Measurements from ENCODE around the gene PADI3.

Gene PADI3

DNA sequence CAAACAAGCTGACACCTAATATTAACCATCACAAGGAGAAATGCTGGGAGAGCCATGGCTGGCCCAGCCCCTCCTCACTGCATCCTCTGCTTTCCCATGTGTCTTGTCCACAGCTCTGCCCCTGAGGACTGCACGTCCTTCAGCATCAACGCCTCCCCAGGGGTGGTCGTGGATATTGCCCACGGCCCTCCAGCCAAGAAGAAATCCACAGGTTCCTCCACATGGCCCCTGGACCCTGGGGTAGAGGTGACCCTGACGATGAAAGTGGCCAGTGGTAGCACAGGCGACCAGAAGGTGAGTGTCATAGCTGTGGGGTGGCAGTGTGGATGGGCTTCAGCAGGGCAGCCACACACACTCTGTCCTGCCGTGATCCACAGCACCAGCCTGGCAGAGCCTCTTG, 82.0 kb downstream of the PADI3 start:
- H3K9me3 ChIP-seq (ENCODE audit: low read length): no peaks in the 10 kb centered on the region
- no peak overlapping the region for H3K4me3 ChIP-seq (ENCODE audit: low read depth, low read length, poor library complexity, severe bottlenecking)
- H3K27me3 ChIP-seq (ENCODE audit: insufficient read depth, low read length): no peaks in the 10 kb centered on the region; the same call in 1 of the 2 replicates
- H3K4me1 ChIP-seq (ENCODE audit: insufficient read depth, low read length, severe bottlenecking): no peaks in the 10 kb centered on the region
- H2AFZ ChIP-seq (ENCODE audit: low read length): no peak overlapping the region
- H3K4me2 ChIP-seq (ENCODE audit: low read length): no peak overlapping the region
- no peak overlapping the region for H3K9ac ChIP-seq (ENCODE audit: low read length)
- no peaks in the 10 kb centered on the region for H3K9me2 ChIP-seq (ENCODE audit: low read depth, low read length)
- H3K79me2 ChIP-seq (ENCODE audit: insufficient read depth, low read length): no peaks in the 10 kb centered on the region
- H4K20me1 ChIP-seq (ENCODE audit: insufficient read depth, low read length): no peaks in the 10 kb centered on the region
- no peaks in the 10 kb centered on the region for H3K36me3 ChIP-seq (ENCODE audit: insufficient read depth, low read length)
- H3K27ac ChIP-seq (ENCODE audit: low read depth, low read length, poor library complexity, severe bottlenecking): no peak overlapping the region
- TF ChIP-seq, protein P1, sequence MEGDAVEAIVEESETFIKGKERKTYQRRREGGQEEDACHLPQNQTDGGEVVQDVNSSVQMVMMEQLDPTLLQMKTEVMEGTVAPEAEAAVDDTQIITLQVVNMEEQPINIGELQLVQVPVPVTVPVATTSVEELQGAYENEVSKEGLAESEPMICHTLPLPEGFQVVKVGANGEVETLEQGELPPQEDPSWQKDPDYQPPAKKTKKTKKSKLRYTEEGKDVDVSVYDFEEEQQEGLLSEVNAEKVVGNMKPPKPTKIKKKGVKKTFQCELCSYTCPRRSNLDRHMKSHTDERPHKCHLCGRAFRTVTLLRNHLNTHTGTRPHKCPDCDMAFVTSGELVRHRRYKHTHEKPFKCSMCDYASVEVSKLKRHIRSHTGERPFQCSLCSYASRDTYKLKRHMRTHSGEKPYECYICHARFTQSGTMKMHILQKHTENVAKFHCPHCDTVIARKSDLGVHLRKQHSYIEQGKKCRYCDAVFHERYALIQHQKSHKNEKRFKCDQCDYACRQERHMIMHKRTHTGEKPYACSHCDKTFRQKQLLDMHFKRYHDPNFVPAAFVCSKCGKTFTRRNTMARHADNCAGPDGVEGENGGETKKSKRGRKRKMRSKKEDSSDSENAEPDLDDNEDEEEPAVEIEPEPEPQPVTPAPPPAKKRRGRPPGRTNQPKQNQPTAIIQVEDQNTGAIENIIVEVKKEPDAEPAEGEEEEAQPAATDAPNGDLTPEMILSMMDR (IDR thresholded peaks at IDR 0.05; ENCODE audit: low read length): no peak
- no peak for TF ChIP-seq EZH2 (IDR thresholded peaks at IDR 0.05; ENCODE audit: borderline replicate concordance, low read length)
- H3F3A ChIP-seq (ENCODE audit: insufficient read depth, low read length): no peaks in the 10 kb centered on the region

DNA sequence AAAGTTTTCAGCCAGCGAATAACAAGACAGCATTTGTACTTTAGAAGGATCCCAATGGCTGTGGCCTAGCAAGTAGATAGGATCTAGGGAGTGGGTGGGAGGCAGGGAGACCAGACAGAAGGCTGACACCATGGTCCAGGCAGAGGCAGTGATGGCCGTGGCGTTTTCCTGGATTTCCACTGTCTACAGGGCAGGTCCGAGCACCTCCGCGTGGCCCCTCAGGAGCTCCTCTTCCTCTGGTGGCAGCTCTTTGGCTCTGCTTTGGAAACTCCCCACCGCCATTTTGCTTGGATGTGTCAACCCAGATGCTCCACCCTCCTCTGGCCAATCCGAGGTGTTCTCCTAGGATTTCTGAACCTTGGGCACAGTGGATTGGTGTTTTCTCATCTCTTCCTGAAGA, 84.2 kb downstream of the PADI3 start:
- no peaks in the 10 kb centered on the region for H3F3A ChIP-seq (ENCODE audit: insufficient read depth, low read length)
- no peak overlapping the region for H2AFZ ChIP-seq (ENCODE audit: low read length)
- H3K79me2 ChIP-seq (ENCODE audit: insufficient read depth, low read length): no peaks in the 10 kb centered on the region
- H3K9ac ChIP-seq (ENCODE audit: low read length): no peak overlapping the region
- H4K20me1 ChIP-seq (ENCODE audit: insufficient read depth, low read length): no peaks in the 10 kb centered on the region
- no peak overlapping the region for H3K27ac ChIP-seq (ENCODE audit: low read depth, low read length, poor library complexity, severe bottlenecking)
- no peaks in the 10 kb centered on the region; the same call in 1 of the 2 replicates for H3K27me3 ChIP-seq (ENCODE audit: insufficient read depth, low read length)
- no peak overlapping the region for H3K4me3 ChIP-seq (ENCODE audit: low read depth, low read length, poor library complexity, severe bottlenecking)
- H3K9me3 ChIP-seq (ENCODE audit: low read length): no peaks in the 10 kb centered on the region
- no peak overlapping the region for H3K4me2 ChIP-seq (ENCODE audit: low read length)
- no peaks in the 10 kb centered on the region for H3K4me1 ChIP-seq (ENCODE audit: insufficient read depth, low read length, severe bottlenecking)
- TF ChIP-seq EZH2 (IDR thresholded peaks at IDR 0.05; ENCODE audit: borderline replicate concordance, low read length): no peak
- TF ChIP-seq, protein P1 (IDR thresholded peaks at IDR 0.05; ENCODE audit: low read length): no peak
- no peaks in the 10 kb centered on the region for H3K36me3 ChIP-seq (ENCODE audit: insufficient read depth, low read length)
- H3K9me2 ChIP-seq (ENCODE audit: low read depth, low read length): no peaks in the 10 kb centered on the region

All from OCI-LY1 (cell line).